ENCODE results near the gene EBF3.

Gene EBF3

DNA sequence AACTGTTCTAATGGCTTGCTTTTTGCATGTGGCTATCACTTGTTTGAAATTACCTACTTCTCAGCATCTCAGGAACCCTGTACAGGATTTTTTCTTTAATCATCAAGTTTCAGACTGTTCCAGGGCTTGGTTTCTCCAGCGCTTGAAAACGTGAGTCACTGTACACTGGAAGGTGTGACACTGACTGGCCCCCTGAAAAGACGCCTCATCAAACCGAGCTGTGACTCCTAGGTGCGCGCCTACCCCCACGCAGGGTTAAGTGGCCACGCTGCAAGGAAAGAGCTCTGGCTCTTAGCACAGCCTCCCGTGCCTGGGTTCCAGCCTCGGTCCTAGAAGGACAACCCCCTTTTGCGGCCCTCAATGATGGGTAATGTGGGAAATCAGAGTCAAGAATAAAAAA, 81.0 kb downstream of the EBF3 start:
- H3K4me3 Mint-ChIP-seq: no peak overlapping the region

GRCh38 chr10:129882291-129883010, 81.6 kb downstream of the EBF3 start:
- Mint-ChIP-seq H3K27ac (no peak overlapping the region), H3K9me3 (ENCODE audit: low read depth) (no peaks in the 10 kb centered on the region), H3K36me3 (no peaks in the 10 kb centered on the region), H3K4me1 (ENCODE audit: low read depth) (no peaks in the 10 kb centered on the region), H3K4me3 (no peak overlapping the region), H3K27me3 (peaks cover under 1% of the 10 kb centered on the region)

More for the DNA sequence above, 81.0 kb downstream of the EBF3 start:
- no peaks in the 10 kb centered on the region for H3K36me3 Mint-ChIP-seq
- H3K4me1 Mint-ChIP-seq (ENCODE audit: low read depth): no peaks in the 10 kb centered on the region
- H3K9me3 Mint-ChIP-seq (ENCODE audit: low read depth): no peaks in the 10 kb centered on the region
- H3K27me3 Mint-ChIP-seq: peaks cover 1% of the 10 kb centered on the region
- H3K27ac Mint-ChIP-seq: no peak overlapping the region

- no peaks in the 10 kb centered on the region for H3K4me1 Mint-ChIP-seq (ENCODE audit: low read depth)
- no peaks in the 10 kb centered on the region for H3K27me3 Mint-ChIP-seq
Observed at GRCh38 chr10:129881641-129882040, 82.4 kb downstream of the EBF3 start.

DNA sequence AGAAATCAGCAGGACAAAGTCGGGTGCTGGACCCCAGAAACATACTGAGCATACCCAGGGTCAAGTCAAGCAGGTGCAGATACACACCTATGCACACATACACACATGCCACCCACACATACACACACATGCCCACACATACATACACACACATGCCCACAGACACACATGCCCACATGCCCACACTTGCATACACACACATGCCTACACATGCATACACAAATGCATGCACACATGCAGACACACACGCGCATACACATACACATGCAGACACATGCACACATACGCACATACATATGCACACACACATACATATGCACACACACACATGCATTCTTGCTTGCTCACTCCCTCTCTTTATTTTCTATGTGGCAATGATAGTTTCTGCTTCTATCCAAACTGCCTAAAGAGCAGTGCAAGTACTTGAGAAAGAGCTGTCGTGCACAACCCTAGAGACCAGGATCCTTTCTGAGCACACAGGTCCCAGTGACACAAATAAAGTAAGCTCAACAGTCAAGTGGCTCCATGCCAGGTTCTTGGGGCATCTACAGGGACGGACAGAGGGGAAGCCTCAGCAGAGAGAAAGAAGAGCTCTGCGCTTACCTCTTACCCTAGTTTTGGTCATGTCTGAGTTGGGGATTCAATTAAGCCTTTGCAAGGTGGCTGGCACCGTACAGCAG, 83.7 kb downstream of the EBF3 start:
- no peak overlapping the region for H3K4me3 Mint-ChIP-seq

More at GRCh38 chr10:129881641-129882040, 82.4 kb downstream of the EBF3 start:
- H3K4me3 Mint-ChIP-seq: no peak overlapping the region
- no peaks in the 10 kb centered on the region for H3K36me3 Mint-ChIP-seq
- no peaks in the 10 kb centered on the region for H3K9me3 Mint-ChIP-seq (ENCODE audit: low read depth)
- H3K27ac Mint-ChIP-seq: no peak overlapping the region

GRCh38 chr10:129879655-129880054, 84.4 kb downstream of the EBF3 start:
- Mint-ChIP-seq H3K9me3 (ENCODE audit: low read depth) (no peaks in the 10 kb centered on the region), H3K4me3 (no peak overlapping the region), H3K27me3 (no peaks in the 10 kb centered on the region), H3K36me3 (no peaks in the 10 kb centered on the region), H3K27ac (no peak overlapping the region), H3K4me1 (ENCODE audit: low read depth) (no peaks in the 10 kb centered on the region)

More for the DNA sequence above, 83.7 kb downstream of the EBF3 start:
- Mint-ChIP-seq H3K9me3 (ENCODE audit: low read depth) (no peaks in the 10 kb centered on the region), H3K27ac (no peak overlapping the region), H3K36me3 (no peaks in the 10 kb centered on the region), H3K27me3 (no peaks in the 10 kb centered on the region), H3K4me1 (ENCODE audit: low read depth) (no peaks in the 10 kb centered on the region)

DNA sequence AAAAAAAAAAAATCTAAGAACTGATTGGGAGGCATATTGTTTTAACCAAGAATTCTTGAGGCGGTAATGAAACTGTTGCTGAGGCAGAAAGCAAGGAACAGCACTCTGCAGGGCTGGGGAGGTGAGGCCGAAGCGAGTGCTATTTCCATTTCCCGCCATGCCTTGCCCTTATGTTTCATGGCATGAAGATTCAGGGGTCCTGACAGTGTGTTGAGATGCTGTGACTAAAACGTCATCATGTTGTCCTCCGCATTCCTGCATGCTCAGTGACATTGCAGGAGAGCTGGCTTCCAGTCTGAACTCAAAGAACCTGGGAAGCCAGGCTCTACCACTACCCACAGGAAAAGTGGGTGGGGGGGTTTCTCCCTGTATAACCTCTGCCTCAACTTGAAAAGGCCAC, 85.2 kb downstream of the EBF3 start:
- Mint-ChIP-seq H3K4me3 (no peak overlapping the region), H3K9me3 (ENCODE audit: low read depth) (no peaks in the 10 kb centered on the region), H3K36me3 (no peaks in the 10 kb centered on the region), H3K4me1 (ENCODE audit: low read depth) (no peaks in the 10 kb centered on the region), H3K27ac (no peak overlapping the region), H3K27me3 (no peaks in the 10 kb centered on the region)

- Mint-ChIP-seq H3K4me3 (no peak overlapping the region), H3K27me3 (no peaks in the 10 kb centered on the region), H3K9me3 (ENCODE audit: low read depth) (no peaks in the 10 kb centered on the region), H3K36me3 (no peaks in the 10 kb centered on the region), H3K27ac (no peak overlapping the region), H3K4me1 (ENCODE audit: low read depth) (no peaks in the 10 kb centered on the region)
Observed at GRCh38 chr10:129877773-129878371, 86.2 kb downstream of the EBF3 start.

- no peaks in the 10 kb centered on the region for H3K9me3 Mint-ChIP-seq (ENCODE audit: low read depth)
- H3K4me1 Mint-ChIP-seq (ENCODE audit: low read depth): peaks cover under 1% of the 10 kb centered on the region
- H3K36me3 Mint-ChIP-seq: no peaks in the 10 kb centered on the region
- no peak overlapping the region for H3K4me3 Mint-ChIP-seq
- no peaks in the 10 kb centered on the region for H3K27me3 Mint-ChIP-seq
- H3K27ac Mint-ChIP-seq: no peak overlapping the region
Observed at GRCh38 chr10:129876838-129877237, 87.2 kb downstream of the EBF3 start.

DNA sequence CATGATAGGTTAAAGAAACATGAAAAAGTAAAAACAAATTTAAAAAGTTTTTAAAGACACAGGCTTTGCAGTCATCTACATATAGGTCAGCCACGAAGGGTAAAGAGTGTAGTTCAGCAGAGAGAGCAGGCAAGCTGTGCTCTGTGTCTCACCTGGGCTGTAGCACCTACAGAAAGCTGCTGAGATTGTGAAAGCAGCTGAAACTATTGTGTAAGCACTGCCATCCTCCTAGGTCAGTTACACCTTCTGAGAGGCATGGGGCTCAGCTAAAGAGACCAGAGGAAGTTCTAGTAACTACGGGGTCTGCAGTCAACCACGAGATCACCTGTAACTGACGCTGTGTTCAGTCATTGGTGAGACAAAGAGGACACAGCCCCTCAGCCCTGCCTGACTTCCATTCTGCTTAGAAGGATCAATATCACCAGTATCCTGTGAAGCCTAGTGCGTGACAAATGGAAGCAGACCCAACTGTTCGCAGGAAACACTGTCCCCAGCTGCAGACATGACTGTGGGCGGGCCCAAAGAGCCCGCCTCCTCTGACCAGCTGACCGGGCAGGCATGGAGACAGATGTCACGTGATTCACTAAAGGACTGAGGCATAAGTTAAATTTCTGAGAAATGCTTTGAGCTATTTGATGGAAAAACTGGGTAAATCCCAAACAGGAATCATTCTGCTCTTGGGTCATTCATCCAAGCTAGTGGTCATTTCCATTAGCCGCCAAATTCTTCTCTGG, 87.9 kb downstream of the EBF3 start:
- no peaks in the 10 kb centered on the region for H3K36me3 Mint-ChIP-seq
- H3K4me3 Mint-ChIP-seq: no peak overlapping the region
- no peaks in the 10 kb centered on the region for H3K9me3 Mint-ChIP-seq (ENCODE audit: low read depth)
- H3K4me1 Mint-ChIP-seq (ENCODE audit: low read depth): peaks cover 6% of the 10 kb centered on the region
- no peak overlapping the region for H3K27ac Mint-ChIP-seq
- H3K27me3 Mint-ChIP-seq: no peaks in the 10 kb centered on the region

GRCh38 chr10:129873351-129873750, 90.7 kb downstream of the EBF3 start:
- peaks cover 13% of the 10 kb centered on the region for H3K4me1 Mint-ChIP-seq (ENCODE audit: low read depth)
- peaks cover 2% of the 10 kb centered on the region for H3K27me3 Mint-ChIP-seq
- H3K36me3 Mint-ChIP-seq: no peaks in the 10 kb centered on the region
- no peak overlapping the region for H3K27ac Mint-ChIP-seq
- no peaks in the 10 kb centered on the region for H3K9me3 Mint-ChIP-seq (ENCODE audit: low read depth)
- no peak overlapping the region for H3K4me3 Mint-ChIP-seq

GRCh38 chr10:129871966-129872365, 92.1 kb downstream of the EBF3 start:
- no peak overlapping the region for H3K27ac Mint-ChIP-seq
- no peak overlapping the region for H3K4me3 Mint-ChIP-seq
- H3K4me1 Mint-ChIP-seq (ENCODE audit: low read depth): peaks cover 13% of the 10 kb centered on the region
- no peaks in the 10 kb centered on the region for H3K36me3 Mint-ChIP-seq
- H3K27me3 Mint-ChIP-seq: peaks cover 2% of the 10 kb centered on the region
- H3K9me3 Mint-ChIP-seq (ENCODE audit: low read depth): no peaks in the 10 kb centered on the region

GRCh38 chr10:129870961-129871621, 93.0 kb downstream of the EBF3 start:
- no peaks in the 10 kb centered on the region for H3K9me3 Mint-ChIP-seq (ENCODE audit: low read depth)
- H3K36me3 Mint-ChIP-seq: no peaks in the 10 kb centered on the region
- no peak overlapping the region for H3K27ac Mint-ChIP-seq

GRCh38 chr10:129870474-129870757, 93.7 kb downstream of the EBF3 start:
- Mint-ChIP-seq H3K27ac (no peak overlapping the region), H3K9me3 (ENCODE audit: low read depth) (no peaks in the 10 kb centered on the region), H3K4me3 (no peak overlapping the region), H3K4me1 (ENCODE audit: low read depth) (peaks cover 13% of the 10 kb centered on the region), H3K36me3 (no peaks in the 10 kb centered on the region), H3K27me3 (peaks cover 2% of the 10 kb centered on the region)

More at GRCh38 chr10:129870961-129871621, 93.0 kb downstream of the EBF3 start:
- Mint-ChIP-seq H3K4me1 (ENCODE audit: low read depth) (peaks cover 13% of the 10 kb centered on the region), H3K27me3 (peaks cover 2% of the 10 kb centered on the region), H3K4me3 (no peak overlapping the region)

- peaks cover 2% of the 10 kb centered on the region for H3K27me3 Mint-ChIP-seq
- H3K4me3 Mint-ChIP-seq: no peak overlapping the region
- H3K27ac Mint-ChIP-seq: no peak overlapping the region
- no peaks in the 10 kb centered on the region for H3K9me3 Mint-ChIP-seq (ENCODE audit: low read depth)
- peaks cover 13% of the 10 kb centered on the region for H3K4me1 Mint-ChIP-seq (ENCODE audit: low read depth)
- H3K36me3 Mint-ChIP-seq: no peaks in the 10 kb centered on the region
Observed at GRCh38 chr10:129869596-129870473, 94.2 kb downstream of the EBF3 start.
